Endothelial cell of umbilical vein (primary cell): ENCODE results near the gene TNS1.

ENCODE experiments used
- MAX ChIP-seq: IDR thresholded peaks from 2 replicates; pipeline ENCODE4 v1.6.1; 2011; ENCODE audit not compliant: insufficient read depth, insufficient read length
- POLR2AphosphoS5 ChIP-seq: IDR thresholded peaks from 2 replicates; pipeline ENCODE4 v1.6.1; 2012; ENCODE audit warnings: low read depth, mild to moderate bottlenecking, control low read depth, low read length, moderate library complexity; ENCODE audit not compliant: insufficient read depth

GRCh38 chr2:217947383-217948350, 55.1 kb downstream of the TNS1 start:
- TF ChIP-seq POLR2AphosphoS5 (no peak), MAX (no peak)
